GM12874 (cell line): ENCODE data around the gene EDC3.

ENCODE experiments used
- CTCF ChIP-seq: IDR thresholded peaks from 2 replicates; pipeline ENCODE4 v1.5.1; 2011; ENCODE audit warnings: low read depth, mild to moderate bottlenecking, control low read depth, low read length, moderate library complexity; ENCODE audit not compliant: insufficient read depth

EDC3 gene

GRCh38 chr15:74692327-74692726, 3.5 kb downstream of the EDC3 start:
- no peak for TF ChIP-seq CTCF

GRCh38 chr15:74683758-74684157, 12.1 kb downstream of the EDC3 start:
- no peak for TF ChIP-seq CTCF

- no peak for TF ChIP-seq CTCF
These were observed 12.9 kb downstream of the EDC3 start for GRCh38 chr15:74682954-74683353.

- no peak for TF ChIP-seq CTCF
These were observed 15.4 kb downstream of the EDC3 start for GRCh38 chr15:74680456-74680855.

- no peak for TF ChIP-seq CTCF
These were observed 19.0 kb downstream of the EDC3 start for GRCh38 chr15:74676801-74677200.

GRCh38 chr15:74674161-74674560, 21.7 kb downstream of the EDC3 start:
- TF ChIP-seq CTCF, result no peak

- no peak for TF ChIP-seq CTCF
These were observed 26.2 kb downstream of the EDC3 start for GRCh38 chr15:74669627-74670026.

- no peak for TF ChIP-seq CTCF
These were observed 27.8 kb downstream of the EDC3 start for GRCh38 chr15:74667975-74668374.
